ENCODE measurements around the gene ARHGEF38.

GRCh38 chr4:105503484-105503883 is 48.9 kb upstream of the ARHGEF38 start:
- TF ChIP-seq, protein P1, sequence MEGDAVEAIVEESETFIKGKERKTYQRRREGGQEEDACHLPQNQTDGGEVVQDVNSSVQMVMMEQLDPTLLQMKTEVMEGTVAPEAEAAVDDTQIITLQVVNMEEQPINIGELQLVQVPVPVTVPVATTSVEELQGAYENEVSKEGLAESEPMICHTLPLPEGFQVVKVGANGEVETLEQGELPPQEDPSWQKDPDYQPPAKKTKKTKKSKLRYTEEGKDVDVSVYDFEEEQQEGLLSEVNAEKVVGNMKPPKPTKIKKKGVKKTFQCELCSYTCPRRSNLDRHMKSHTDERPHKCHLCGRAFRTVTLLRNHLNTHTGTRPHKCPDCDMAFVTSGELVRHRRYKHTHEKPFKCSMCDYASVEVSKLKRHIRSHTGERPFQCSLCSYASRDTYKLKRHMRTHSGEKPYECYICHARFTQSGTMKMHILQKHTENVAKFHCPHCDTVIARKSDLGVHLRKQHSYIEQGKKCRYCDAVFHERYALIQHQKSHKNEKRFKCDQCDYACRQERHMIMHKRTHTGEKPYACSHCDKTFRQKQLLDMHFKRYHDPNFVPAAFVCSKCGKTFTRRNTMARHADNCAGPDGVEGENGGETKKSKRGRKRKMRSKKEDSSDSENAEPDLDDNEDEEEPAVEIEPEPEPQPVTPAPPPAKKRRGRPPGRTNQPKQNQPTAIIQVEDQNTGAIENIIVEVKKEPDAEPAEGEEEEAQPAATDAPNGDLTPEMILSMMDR (IDR thresholded peaks at IDR 0.05; ENCODE audit: insufficient read depth, low read length), result no peak
- TF ChIP-seq POLR2AphosphoS5 (IDR thresholded peaks at IDR 0.05; ENCODE audit: low read depth), result no peak
- TF ChIP-seq REST (IDR thresholded peaks at IDR 0.05; ENCODE audit: insufficient replicate concordance, low read depth), result no peak

Measured in HL-60 (cell line).